IMR-90 (cell line): ENCODE results near the gene ZKSCAN5. TPM values are rescaled to one million over a fixed set of nuclear protein-coding genes. Genes with fewer than 3 reads are reported as not detected.
A peak's percentile ranks its signal among the peaks of the same experiment; 100 is the strongest.

Experiments used
- ATAC-seq: fragments of 200-7000 bp; cut with Tn5 transposase; 2 replicates; pipeline ENCODE4 v1.9.1; 2020; ENCODE audit warnings: low read depth, mild to moderate bottlenecking, moderate library complexity
- BruUV-seq: library from RNA; stranded (reverse); fragments of 400-500 nt; replicated peaks from 2 replicates; lab custom pipeline; 2021; lab: Mats Ljungman, UMichigan
- CTCF ChIA-PET: fragments of 300-600 bp; formaldehyde crosslinking; extraction: SDS; loops from one replicate; lab custom pipeline; 2021; ENCODE audit warnings: antibody characterized with exemption; lab: Yijun Ruan, JAX
- POLR2A ChIA-PET: fragments of 300-600 bp; sonication (Branson Sonifier 250); formaldehyde crosslinking; loops from one replicate; lab custom pipeline; 2022; ENCODE audit warnings: antibody characterized with exemption; ENCODE audit not compliant: unreplicated experiment; lab: Charles Lee
- DNase-seq: peaks from one replicate; pipeline ENCODE4 v3.0.0; 2013
- H2AFZ ChIP-seq: replicated peaks from 2 replicates; pipeline ENCODE3; 2013; ENCODE audit warnings: low read length, mild to moderate bottlenecking; ENCODE audit not compliant: poor library complexity
- H2AK5ac ChIP-seq: 2 replicates; pipeline ENCODE4 v1.6.1; 2013; ENCODE audit warnings: low read depth, low read length, inconsistent platforms
- H2AK9ac ChIP-seq: replicated peaks from 2 replicates; pipeline ENCODE3; 2013; ENCODE audit warnings: mild to moderate bottlenecking, low read depth, low read length, moderate library complexity; ENCODE audit not compliant: poor library complexity
- H2BK120ac ChIP-seq: 2 replicates; pipeline ENCODE4 v1.6.1; 2013; ENCODE audit warnings: low read depth, low read length, inconsistent platforms
- H2BK15ac ChIP-seq: 3 replicates; pipeline ENCODE4 v1.6.1; 2013; ENCODE audit warnings: low read depth, low read length, inconsistent platforms
- H2BK20ac ChIP-seq: 2 replicates; pipeline ENCODE4 v1.6.1; 2013; ENCODE audit warnings: low read depth, mild to moderate bottlenecking, inconsistent platforms, low read length, moderate library complexity
- H2BK5ac ChIP-seq: 2 replicates; pipeline ENCODE4 v1.6.1; 2013; ENCODE audit warnings: mild to moderate bottlenecking, low read depth, low read length, inconsistent platforms; ENCODE audit not compliant: poor library complexity, severe bottlenecking
- H3K14ac ChIP-seq: replicated peaks from 2 replicates; pipeline ENCODE4 v1.6.1; 2013; ENCODE audit warnings: low read depth, low read length, inconsistent platforms
- H3K18ac ChIP-seq: 2 replicates; pipeline ENCODE4 v1.6.1; 2013; ENCODE audit warnings: low read depth, low read length, control low read depth
- H3K23ac ChIP-seq: 2 replicates; pipeline ENCODE4 v1.6.1; 2013; ENCODE audit warnings: low read depth, low read length, inconsistent platforms
- H3K27ac ChIP-seq: 2 replicates; pipeline ENCODE4 v1.5.1; 2013; ENCODE audit warnings: mild to moderate bottlenecking, control low read depth, low read length; ENCODE audit not compliant: insufficient read depth
- H3K27me3 ChIP-seq: 2 replicates; pipeline ENCODE4 v1.6.1; 2013; ENCODE audit warnings: low read length; ENCODE audit not compliant: control insufficient read depth, insufficient read depth
- H3K36me3 ChIP-seq: 2 replicates; pipeline ENCODE4 v1.6.1; 2013; ENCODE audit warnings: low read length, mixed read lengths; ENCODE audit not compliant: control insufficient read depth, insufficient read depth
- H3K4ac ChIP-seq: 2 replicates; pipeline ENCODE4 v1.6.1; 2013; ENCODE audit warnings: low read depth, low read length, inconsistent platforms
- H3K4me1 ChIP-seq: 2 replicates; pipeline ENCODE4 v1.6.1; 2013; ENCODE audit warnings: low read length, mixed read lengths; ENCODE audit not compliant: control insufficient read depth, insufficient read depth
- H3K4me2 ChIP-seq: 2 replicates; pipeline ENCODE4 v1.6.1; 2013; ENCODE audit warnings: low read depth, mild to moderate bottlenecking, control low read depth, low read length, moderate library complexity
- H3K4me3 ChIP-seq: 2 replicates; pipeline ENCODE4 v1.5.1; 2013; ENCODE audit warnings: low read depth, mild to moderate bottlenecking, control low read depth, low read length, moderate library complexity; ENCODE audit not compliant: insufficient read depth
- H3K56ac ChIP-seq: 2 replicates; pipeline ENCODE4 v1.6.1; 2013; ENCODE audit warnings: low read length, inconsistent platforms; ENCODE audit not compliant: insufficient read depth; ENCODE audit errors: extremely low read depth
- H3K79me1 ChIP-seq, 2 experiments: 2 replicates each; pipeline ENCODE4 v1.6.1; 2013; ENCODE audit warnings: low read length in 2 of 2, inconsistent platforms in 1 of 2, low read depth in 1 of 2
- H3K9ac ChIP-seq: 2 replicates; pipeline ENCODE4 v1.6.1; 2013; ENCODE audit warnings: low read depth, low read length, control low read depth
- H3K9me1 ChIP-seq: 2 replicates; pipeline ENCODE4 v1.6.1; 2013; ENCODE audit warnings: low read length, inconsistent platforms; ENCODE audit not compliant: insufficient read depth
- H3K9me3 ChIP-seq: 2 replicates; pipeline ENCODE4 v1.6.1; 2013; ENCODE audit warnings: low read length; ENCODE audit not compliant: control insufficient read depth, insufficient read depth
- H4K20me1 ChIP-seq: 2 replicates; pipeline ENCODE4 v1.6.1; 2013; ENCODE audit warnings: low read length, inconsistent platforms; ENCODE audit not compliant: insufficient read depth
- H4K5ac ChIP-seq: 2 replicates; pipeline ENCODE4 v1.6.1; 2013; ENCODE audit warnings: mild to moderate bottlenecking, low read depth, low read length, control low read depth
- H4K8ac ChIP-seq, 2 experiments: 2 replicates each; pipeline ENCODE4 v1.6.1; 2013; ENCODE audit warnings: low read depth in 2 of 2, low read length in 2 of 2, control low read depth in 1 of 2, inconsistent platforms in 1 of 2
- H4K91ac ChIP-seq: 2 replicates; pipeline ENCODE4 v1.6.1; 2013; ENCODE audit warnings: low read depth, low read length, inconsistent platforms; ENCODE audit not compliant: insufficient read depth
- BHLHE40 ChIP-seq: fragments of 150-350 bp; IDR thresholded peaks from 2 replicates; pipeline ENCODE4 v1.6.1; 2016; ENCODE audit warnings: mild to moderate bottlenecking, low read depth, low read length
- CEBPB ChIP-seq: IDR thresholded peaks from 2 replicates; pipeline ENCODE4 v1.6.1; 2012; ENCODE audit warnings: low read depth, low read length, improper control_type of control experiment
- CHD1 ChIP-seq: IDR thresholded peaks from 2 replicates; pipeline ENCODE4 v1.6.1; 2012; ENCODE audit warnings: low read depth, low read length, improper control_type of control experiment
- FOS ChIP-seq: fragments of 150-350 bp; IDR thresholded peaks from 2 replicates; pipeline ENCODE4 v1.6.1; 2016; ENCODE audit warnings: low read depth, low read length
- MAFK ChIP-seq: IDR thresholded peaks from 2 replicates; pipeline ENCODE4 v1.6.1; 2012; ENCODE audit warnings: low read depth, low read length, improper control_type of control experiment
- MAZ ChIP-seq: IDR thresholded peaks from 2 replicates; pipeline ENCODE4 v1.6.1; 2012; ENCODE audit warnings: low read depth, mild to moderate bottlenecking, low read length, improper control_type of control experiment, moderate library complexity, borderline replicate concordance
- MXI1 ChIP-seq: IDR thresholded peaks from 2 replicates; pipeline ENCODE4 v1.6.1; 2012; ENCODE audit warnings: low read depth, mild to moderate bottlenecking, low read length, moderate library complexity, borderline replicate concordance
- RAD21 ChIP-seq: IDR thresholded peaks from 2 replicates; pipeline ENCODE4 v1.6.1; 2012; ENCODE audit warnings: low read length, improper control_type of control experiment
- RCOR1 ChIP-seq: IDR thresholded peaks from 2 replicates; pipeline ENCODE4 v1.6.1; 2012; ENCODE audit warnings: mild to moderate bottlenecking, low read length, improper control_type of control experiment; ENCODE audit not compliant: insufficient replicate concordance
- RFX5 ChIP-seq: IDR thresholded peaks from 2 replicates; pipeline ENCODE4 v1.8.0; 2012; ENCODE audit warnings: low read depth, mild to moderate bottlenecking, low read length, moderate library complexity
- SMC3 ChIP-seq: fragments of 150-350 bp; IDR thresholded peaks from 2 replicates; pipeline ENCODE4 v1.6.1; 2016; ENCODE audit warnings: low read depth, mild to moderate bottlenecking, antibody characterized with exemption, low read length, moderate library complexity
- WGBS, 2 experiments: methylation state at CpG; one replicate each; pipeline versions ENCODE4 v1.1.5 to v1.1.7; 2013; ENCODE audit warnings: missing lambda C conversion rate in 2 of 2; ENCODE audit not compliant: insufficient read length in 1 of 2; ENCODE audit errors: extremely low coverage in 2 of 2; 5-methylcytosine and 5-hydroxymethylcytosine counted together
- dilution Hi-C: fragments of 300-500 bp; cut with HindIII; formaldehyde crosslinking; loops from one replicate; pipeline ENCODE4 v1.14.3; 2018; ENCODE audit warnings: low sequenced_read_pairs; ENCODE audit not compliant: unreplicated experiment
- in situ Hi-C: fragments of 300-500 bp; cut with MboI; formaldehyde crosslinking; loops from 3 replicates; pipeline ENCODE4 v1.14.3; 2019; ENCODE audit warnings: low sequenced_read_pairs, inconsistent platforms, mixed read lengths
- intact Hi-C: fragments of 100-400 bp; cut with micrococcal nuclease; formaldehyde crosslinking; loops from 2 replicates; pipeline ENCODE4 v1.10.0; 2022
- polyA plus RNA-seq, 3 experiments: library from polyadenylated mRNA; depleted of rRNA; stranded (reverse); fragments of >200 nt; gene quantifications; 2 replicates each; pipeline ENCODE4 v1.2.3, GENCODE V29; 2012; ENCODE audit warnings: low replicate concordance in 1 of 3
- total RNA-seq: library from RNA; depleted of rRNA; stranded (reverse); fragments of >200 nt; gene quantifications from 2 replicates; pipeline ENCODE4 v1.2.3, GENCODE V29; 2012
- TF ChIP-seq, protein P1 (sequence below): conservative IDR thresholded peaks from 2 replicates; pipeline ENCODE4 v1.5.1; 2012; ENCODE audit warnings: mild to moderate bottlenecking, low read depth, low read length, improper control_type of control experiment
- TF ChIP-seq, protein P2 (sequence below): fragments of 150-350 bp; IDR thresholded peaks from 2 replicates; pipeline ENCODE4 v1.6.1; 2017; ENCODE audit warnings: mild to moderate bottlenecking, antibody characterized with exemption, low read length, low read depth

The ZKSCAN5 gene
- total and polyA plus RNA-seq, 2 of the 4 experiments (the other 2 are of a cell fraction), result 5.5 to 16.3 TPM

DNA sequence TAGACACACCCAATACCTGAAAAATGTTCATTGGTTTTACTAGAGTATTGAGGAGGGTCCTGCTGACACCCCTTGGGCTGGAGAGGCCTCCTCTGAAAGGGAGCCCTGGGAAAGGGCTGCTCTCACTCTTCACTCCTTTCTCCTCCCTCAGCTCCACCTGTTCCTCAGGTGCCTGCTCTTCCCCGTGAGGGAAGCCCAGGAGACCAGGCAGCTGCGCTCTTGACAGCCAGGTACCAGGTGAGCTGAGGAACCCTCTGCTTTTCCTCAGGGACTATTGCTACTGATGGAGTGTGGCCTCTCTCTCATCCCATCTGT is 57.2 kb downstream of the ZKSCAN5 start:
- H2AFZ ChIP-seq, result no peak overlapping the region
- peak overlapping the region; percentile 93; the same call in 1 of the 2 replicates for H3K14ac ChIP-seq
- no peak overlapping the region for H3K18ac ChIP-seq
- H3K9ac ChIP-seq, result no peak overlapping the region
- H2AK9ac ChIP-seq, result no peak overlapping the region
- H3K23ac ChIP-seq, result peak overlapping the region; percentile 73
- peak overlapping the region; percentile 99 for H2AK5ac ChIP-seq
- intact Hi-C loops (loop anchor here (2.0 to 5.0 kb wide), 2 partner anchors 56 to 57 kb away; partner anchors contain the start of genes ZKSCAN5 and ZSCAN25), dilution Hi-C loops (no loop called here), in situ Hi-C loops (loop anchor here (5.0 kb wide), 1 partner anchor 56 kb away; the partner anchor contains the start of gene ZSCAN25)
- H4K5ac ChIP-seq, result no peak overlapping the region
- H3K27ac ChIP-seq, result peak overlapping the region; percentile 98
- peak overlapping the region; percentile 83; the same call in 1 of the 2 replicates for H3K56ac ChIP-seq
- H2BK15ac ChIP-seq, result peak overlapping the region; percentile 99; the same call in 2 of the 3 replicates
- peaks cover 27% of the 10 kb centered on the region for H3K9me1 ChIP-seq
- H2BK20ac ChIP-seq, result peak overlapping the region; percentile 96
- H4K20me1 ChIP-seq, result peaks cover 10% of the 10 kb centered on the region
- ChIA-PET POLR2A (no interaction called here), CTCF (no interaction called here)
- peak overlapping the region; percentile 91 for H4K91ac ChIP-seq
- no peak for DNase-seq
- WGBS, 2 experiments, result no CpG with 5 or more reads among the region's 2 CpGs
- no peaks in the 10 kb centered on the region for H3K27me3 ChIP-seq
- ATAC-seq, result no peak
- peaks cover 17% of the 10 kb centered on the region for H3K4me1 ChIP-seq
- BruUV-seq, result no TSS peak
- H4K8ac ChIP-seq, result peak overlapping the region; percentile 31 to 92; a peak in 3 of 4 replicates
- H2BK120ac ChIP-seq, result peak overlapping the region; percentile 93
- no peaks in the 10 kb centered on the region for H3K9me3 ChIP-seq
- no peak for TF ChIP-seq FOS
- no peak for TF ChIP-seq MAFK
- TF ChIP-seq, protein P1, sequence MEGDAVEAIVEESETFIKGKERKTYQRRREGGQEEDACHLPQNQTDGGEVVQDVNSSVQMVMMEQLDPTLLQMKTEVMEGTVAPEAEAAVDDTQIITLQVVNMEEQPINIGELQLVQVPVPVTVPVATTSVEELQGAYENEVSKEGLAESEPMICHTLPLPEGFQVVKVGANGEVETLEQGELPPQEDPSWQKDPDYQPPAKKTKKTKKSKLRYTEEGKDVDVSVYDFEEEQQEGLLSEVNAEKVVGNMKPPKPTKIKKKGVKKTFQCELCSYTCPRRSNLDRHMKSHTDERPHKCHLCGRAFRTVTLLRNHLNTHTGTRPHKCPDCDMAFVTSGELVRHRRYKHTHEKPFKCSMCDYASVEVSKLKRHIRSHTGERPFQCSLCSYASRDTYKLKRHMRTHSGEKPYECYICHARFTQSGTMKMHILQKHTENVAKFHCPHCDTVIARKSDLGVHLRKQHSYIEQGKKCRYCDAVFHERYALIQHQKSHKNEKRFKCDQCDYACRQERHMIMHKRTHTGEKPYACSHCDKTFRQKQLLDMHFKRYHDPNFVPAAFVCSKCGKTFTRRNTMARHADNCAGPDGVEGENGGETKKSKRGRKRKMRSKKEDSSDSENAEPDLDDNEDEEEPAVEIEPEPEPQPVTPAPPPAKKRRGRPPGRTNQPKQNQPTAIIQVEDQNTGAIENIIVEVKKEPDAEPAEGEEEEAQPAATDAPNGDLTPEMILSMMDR, result no peak
- TF ChIP-seq RCOR1, result no peak
- TF ChIP-seq MXI1, result no peak
- no peak for TF ChIP-seq BHLHE40
- TF ChIP-seq CEBPB, result no peak
- TF ChIP-seq RFX5, result no peak
- TF ChIP-seq SMC3, result no peak
- no peak for TF ChIP-seq CHD1
- TF ChIP-seq MAZ, result no peak
- TF ChIP-seq, protein P2, sequence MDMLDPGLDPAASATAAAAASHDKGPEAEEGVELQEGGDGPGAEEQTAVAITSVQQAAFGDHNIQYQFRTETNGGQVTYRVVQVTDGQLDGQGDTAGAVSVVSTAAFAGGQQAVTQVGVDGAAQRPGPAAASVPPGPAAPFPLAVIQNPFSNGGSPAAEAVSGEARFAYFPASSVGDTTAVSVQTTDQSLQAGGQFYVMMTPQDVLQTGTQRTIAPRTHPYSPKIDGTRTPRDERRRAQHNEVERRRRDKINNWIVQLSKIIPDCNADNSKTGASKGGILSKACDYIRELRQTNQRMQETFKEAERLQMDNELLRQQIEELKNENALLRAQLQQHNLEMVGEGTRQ, result no peak
- no peak for TF ChIP-seq RAD21
- H3K36me3 ChIP-seq, result peaks cover 50% of the 10 kb centered on the region
- H3K4ac ChIP-seq, result peak overlapping the region; percentile 94
- H3K4me2 ChIP-seq, result no peak overlapping the region
- peak overlapping the region; percentile 89 for H2BK5ac ChIP-seq
- H3K4me3 ChIP-seq, result no peak overlapping the region
- peaks cover 46 to 76% of the 10 kb centered on the region in 2 experiments for H3K79me1 ChIP-seq
